Stimulated activated naive B cell treated with anti-CD40 and anti-IgM and Interleukin-4, amounts not matched to agents 10 μg/mL and 1 μg/mL and 100 μg/mL, for 72 hours (primary cell): ENCODE data around the gene TRAK2.
A peak's percentile ranks its signal among the peaks of the same experiment; 100 is the strongest.
"Not testable (repeated sequence)": the region's sequence is repeated elsewhere in the genome, so short reads cannot be mapped to it uniquely, and the experiment has no call there.

Source experiments
- ATAC-seq, 2 donors: fragments of 150-1000 bp; cut with Tn5 transposase; replicated peaks; 2 replicates each; pipeline ENCODE4 v1.10.0; 2021; ENCODE audit warnings: moderate library complexity in 1 of 2
- DNase-seq: peaks from one replicate; pipeline ENCODE4 v3.0.0; 2021
- H3K27ac Mint-ChIP-seq: one replicate; pipeline ENCODE4 v1.8.0; 2022; ENCODE audit warnings: mild to moderate bottlenecking, mixed read lengths
- H3K27me3 Mint-ChIP-seq, 2 donors: one replicate each; pipeline ENCODE4 v1.8.0; 2022; ENCODE audit warnings: mixed read lengths in 2 of 2
- H3K36me3 Mint-ChIP-seq, 2 donors: one replicate each; pipeline ENCODE4 v1.8.0; 2022; ENCODE audit warnings: mixed read lengths in 2 of 2, mild to moderate bottlenecking in 1 of 2
- H3K4me1 Mint-ChIP-seq, 2 donors: one replicate each; pipeline ENCODE4 v1.8.0; 2022; ENCODE audit warnings: mixed read lengths in 2 of 2, mild to moderate bottlenecking in 1 of 2
- H3K4me3 Mint-ChIP-seq, 2 donors: one replicate each; pipeline ENCODE4 v1.8.0; 2022; ENCODE audit warnings: mild to moderate bottlenecking in 2 of 2, mixed read lengths in 2 of 2, moderate library complexity in 1 of 2
- H3K9me3 Mint-ChIP-seq, 2 donors: one replicate each; pipeline ENCODE4 v1.8.0; 2022; ENCODE audit warnings: mixed read lengths in 2 of 2, mild to moderate bottlenecking in 1 of 2

Gene TRAK2

DNA sequence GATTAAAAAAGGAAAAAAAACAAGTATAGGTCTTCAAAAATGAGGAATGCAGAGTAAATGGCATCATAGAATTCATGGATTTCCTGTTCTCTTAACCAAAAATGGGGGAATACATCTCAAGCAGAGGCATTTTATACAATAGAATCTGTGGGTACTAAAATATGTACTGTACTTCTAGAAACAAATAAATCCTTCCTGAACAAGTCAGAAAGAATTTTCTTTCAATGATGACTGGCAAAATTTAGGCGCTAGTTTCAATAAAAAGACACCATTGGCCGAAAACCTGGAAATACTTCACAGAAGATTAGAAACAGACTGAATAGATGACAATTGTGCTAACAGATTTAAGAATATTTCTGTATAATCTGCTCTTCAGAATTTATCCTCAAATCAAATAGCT, 15.1 kb downstream of the TRAK2 start:
- Mint-ChIP-seq H3K36me3 (peaks cover 14 to 24% of the 10 kb centered on the region in 2 donors), H3K27ac (peak overlapping the region; percentile 51), H3K9me3 (no peaks in the 10 kb centered on the region), H3K4me3 (no peak overlapping the region), H3K27me3 (no peaks in the 10 kb centered on the region), H3K4me1 (peaks cover 21 to 57% of the 10 kb centered on the region in 2 donors)
- ATAC-seq (no peak), DNase-seq (no peak)

DNA sequence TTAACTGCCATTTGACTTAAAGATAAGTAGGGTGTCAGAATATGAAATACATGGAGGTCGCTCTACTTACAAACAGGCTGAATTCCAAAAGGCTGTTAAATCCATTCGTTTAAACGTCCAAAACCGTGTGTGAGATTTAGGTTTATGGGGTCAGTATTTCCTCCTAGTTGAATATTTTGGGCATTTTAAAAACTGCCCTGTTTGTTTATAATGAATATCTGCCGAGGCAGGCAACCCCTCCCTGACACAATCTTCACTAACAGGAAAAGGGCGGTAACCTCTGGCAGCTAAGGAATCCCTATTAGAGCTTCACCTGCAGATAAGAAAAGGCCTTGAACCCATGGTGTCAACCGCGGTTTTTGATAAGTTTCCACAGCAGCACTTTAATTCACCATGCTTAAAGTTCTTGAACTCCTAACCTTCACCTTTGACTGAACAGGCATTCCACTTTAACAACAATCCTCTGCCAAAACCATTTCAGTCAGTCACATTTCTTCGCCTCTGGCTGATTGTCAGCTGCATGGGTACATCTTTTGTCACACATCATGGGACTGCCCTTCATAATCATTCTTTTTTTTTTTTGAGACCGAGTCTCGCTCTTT, 17.8 kb downstream of the TRAK2 start:
- peaks cover 13 to 49% of the 10 kb centered on the region in 2 donors for H3K4me1 Mint-ChIP-seq
- no peak overlapping the region for H3K4me3 Mint-ChIP-seq
- H3K27ac Mint-ChIP-seq: no peak overlapping the region
- ATAC-seq (no peak), DNase-seq (no peak)
- peaks cover 0 to 2% of the 10 kb centered on the region in 2 donors for H3K9me3 Mint-ChIP-seq
- H3K27me3 Mint-ChIP-seq: no peaks in the 10 kb centered on the region
- H3K36me3 Mint-ChIP-seq: peaks cover 28 to 33% of the 10 kb centered on the region in 2 donors

DNA sequence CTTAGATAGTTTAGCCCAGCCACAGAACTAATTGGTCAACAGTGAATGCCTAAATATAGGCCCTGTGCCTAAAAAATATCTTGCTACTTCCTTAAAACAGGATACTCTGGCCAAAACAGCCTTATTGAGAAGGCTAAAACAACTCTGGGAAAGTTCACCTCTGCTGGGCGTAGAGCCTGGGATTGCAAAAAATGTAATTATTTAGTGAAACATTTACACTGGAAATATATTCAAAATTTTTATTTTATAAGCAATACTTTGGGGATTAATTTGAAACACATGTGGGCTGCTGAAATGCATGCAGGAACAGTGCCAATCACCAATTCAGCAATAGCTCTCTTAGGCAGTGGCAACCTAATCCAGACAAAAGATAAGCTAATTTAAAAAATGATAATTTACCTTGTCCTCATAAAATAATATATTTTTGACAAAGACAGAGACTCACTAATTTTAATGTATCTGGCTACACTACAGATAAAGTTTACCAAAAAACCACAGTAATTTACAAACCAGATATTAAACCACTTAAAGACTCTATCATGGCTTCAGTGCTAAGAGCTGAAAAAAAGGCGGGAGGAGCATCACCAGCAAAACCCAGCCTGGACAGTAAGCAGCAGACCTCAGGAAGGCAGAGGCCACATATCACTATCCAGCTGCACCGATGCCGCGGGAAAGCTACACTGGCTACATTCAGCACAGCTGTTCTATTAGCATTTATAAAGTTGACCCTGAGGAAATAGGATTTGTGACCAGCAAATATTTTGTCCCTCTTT, 18.5 kb downstream of the TRAK2 start:
- Mint-ChIP-seq H3K4me1 (peaks cover 10 to 42% of the 10 kb centered on the region in 2 donors), H3K27me3 (no peaks in the 10 kb centered on the region), H3K4me3 (no peak overlapping the region), H3K9me3 (peaks cover 0 to 5% of the 10 kb centered on the region in 2 donors), H3K36me3 (peaks cover 28 to 36% of the 10 kb centered on the region in 2 donors), H3K27ac (no peak overlapping the region)
- DNase-seq: no peak
- ATAC-seq: no peak

DNA sequence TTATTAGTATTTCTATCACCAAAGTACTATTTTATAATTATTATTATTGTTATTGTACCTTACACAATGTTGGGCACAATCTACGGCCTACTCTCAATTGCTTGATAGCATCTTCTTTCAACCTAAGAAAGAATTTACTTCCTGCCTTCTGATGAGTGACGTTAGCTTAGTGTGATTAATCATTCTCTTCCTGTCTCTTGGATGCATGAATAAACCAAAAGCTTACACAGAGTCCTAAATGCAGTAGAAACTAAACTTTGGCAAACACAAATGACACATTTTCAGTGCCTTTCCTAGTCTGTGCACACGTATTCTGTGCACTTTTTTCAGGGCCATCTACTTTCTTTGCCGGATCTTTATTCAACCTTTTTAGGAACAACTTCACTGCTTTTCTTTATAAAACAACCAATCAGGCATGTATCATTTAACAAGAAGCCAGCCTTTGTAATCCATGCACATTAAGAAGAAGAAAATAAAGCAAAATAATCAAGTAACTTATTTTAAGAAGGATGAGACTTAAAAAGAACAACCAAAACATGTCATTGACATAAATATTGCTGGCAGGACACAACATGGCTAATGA, 19.1 kb downstream of the TRAK2 start:
- ATAC-seq: peak; percentile 73
- H3K27me3 Mint-ChIP-seq: no peaks in the 10 kb centered on the region
- peaks cover 0 to 5% of the 10 kb centered on the region in 2 donors for H3K9me3 Mint-ChIP-seq
- peaks cover 24 to 32% of the 10 kb centered on the region in 2 donors for H3K36me3 Mint-ChIP-seq
- H3K4me3 Mint-ChIP-seq: no peak overlapping the region
- no peak for DNase-seq
- H3K27ac Mint-ChIP-seq: no peak overlapping the region
- H3K4me1 Mint-ChIP-seq: peaks cover 5 to 36% of the 10 kb centered on the region in 2 donors

DNA sequence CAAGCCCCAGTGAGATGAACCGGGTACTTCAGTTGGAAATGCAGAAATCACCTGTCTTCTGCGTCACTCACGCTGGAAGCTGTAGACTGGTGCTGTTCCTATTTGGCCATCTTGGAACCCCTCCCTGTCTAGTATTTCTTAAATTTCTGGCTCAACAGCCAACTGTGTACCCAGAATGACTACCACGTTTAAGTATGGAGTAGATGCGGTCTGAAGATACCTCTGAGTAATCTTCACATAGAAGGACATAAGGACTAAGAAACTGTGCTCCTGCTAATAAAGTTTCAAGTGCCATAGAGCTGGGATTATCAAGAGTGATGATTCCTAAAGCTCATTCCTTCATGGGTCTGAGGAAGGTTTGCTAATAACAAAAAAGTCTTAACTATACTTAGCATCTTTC, 20.4 kb downstream of the TRAK2 start:
- no peaks in the 10 kb centered on the region for H3K27me3 Mint-ChIP-seq
- ATAC-seq (no peak), DNase-seq (no peak)
- peaks cover 0 to 5% of the 10 kb centered on the region in 2 donors for H3K9me3 Mint-ChIP-seq
- H3K36me3 Mint-ChIP-seq: peaks cover 24 to 32% of the 10 kb centered on the region in 2 donors
- no peak overlapping the region for H3K27ac Mint-ChIP-seq
- no peak overlapping the region for H3K4me3 Mint-ChIP-seq
- H3K4me1 Mint-ChIP-seq: peaks cover 4 to 33% of the 10 kb centered on the region in 2 donors

DNA sequence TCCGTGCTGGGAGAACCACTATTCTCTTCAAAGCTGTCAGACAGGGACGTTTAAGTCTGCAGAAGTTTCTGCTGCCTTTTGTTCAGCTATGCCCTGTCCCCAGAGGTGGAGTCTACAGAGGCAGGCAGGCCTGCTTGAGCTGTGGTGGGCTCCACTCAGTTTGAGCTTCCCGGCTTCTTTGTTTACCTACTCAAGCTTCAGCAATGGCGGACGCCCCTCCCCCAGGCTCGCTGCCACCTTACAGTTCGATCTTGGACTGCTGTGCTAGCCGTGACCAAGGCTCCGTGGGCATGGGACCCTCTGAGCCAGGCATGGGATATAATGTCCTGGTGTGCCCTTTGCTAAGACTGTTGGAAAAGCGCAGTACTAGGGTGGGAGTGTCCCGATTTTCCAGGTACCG, 20.9 kb downstream of the TRAK2 start:
- ATAC-seq, H3K27me3 Mint-ChIP-seq, DNase-seq, H3K4me3 Mint-ChIP-seq, H3K9me3 Mint-ChIP-seq: not testable (repeated sequence)
- Mint-ChIP-seq H3K27ac (peak overlapping the region; percentile 56), H3K4me1 (peaks cover 4 to 38% of the 10 kb centered on the region in 2 donors), H3K36me3 (peaks cover 24 to 32% of the 10 kb centered on the region in 2 donors)

DNA sequence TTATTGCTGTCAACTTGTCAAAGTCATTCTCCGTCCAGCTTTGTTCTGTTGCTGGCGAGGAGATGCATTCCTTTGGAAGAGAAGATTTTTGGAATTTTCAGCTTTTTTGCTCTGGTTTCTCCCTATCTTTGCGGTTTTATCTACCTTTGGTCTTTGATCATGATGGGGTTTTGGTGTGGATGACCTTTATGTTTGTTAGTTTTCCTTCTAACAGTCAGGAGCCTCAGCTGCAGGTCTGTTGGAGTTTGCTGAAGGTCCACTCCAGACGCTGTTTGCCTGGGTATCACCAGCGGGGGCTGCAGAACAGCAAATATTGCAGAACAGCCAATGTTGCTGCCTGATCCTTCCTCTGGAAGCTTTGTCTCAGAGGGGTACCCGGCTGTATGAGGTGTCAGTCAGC, 21.4 kb downstream of the TRAK2 start:
- not testable (repeated sequence) for H3K9me3 Mint-ChIP-seq, H3K27me3 Mint-ChIP-seq, DNase-seq, H3K27ac Mint-ChIP-seq, ATAC-seq, H3K4me3 Mint-ChIP-seq
- peaks cover 4 to 40% of the 10 kb centered on the region in 2 donors for H3K4me1 Mint-ChIP-seq
- peaks cover 24 to 32% of the 10 kb centered on the region in 2 donors for H3K36me3 Mint-ChIP-seq

DNA sequence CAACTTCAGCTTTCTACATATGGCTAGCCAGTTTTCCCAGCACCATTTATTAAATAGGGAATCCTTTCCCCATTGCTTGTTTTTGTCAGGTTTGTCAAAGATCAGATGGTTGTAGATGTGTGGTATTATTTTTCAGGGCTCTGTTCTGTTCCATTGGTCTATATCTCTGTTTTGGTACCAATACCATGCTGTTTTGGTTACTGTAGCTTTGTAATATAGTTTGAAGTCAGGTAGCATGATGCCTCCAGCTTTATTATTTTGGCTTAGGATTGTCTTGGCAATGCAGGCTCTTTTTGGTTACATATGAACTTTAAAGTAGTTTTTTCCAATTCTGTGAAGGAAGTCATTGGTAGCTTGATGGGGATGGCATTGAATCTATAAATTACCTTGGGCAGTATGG, 22.9 kb downstream of the TRAK2 start:
- H3K9me3 Mint-ChIP-seq, DNase-seq, H3K4me3 Mint-ChIP-seq, H3K27ac Mint-ChIP-seq, ATAC-seq, H3K27me3 Mint-ChIP-seq: not testable (repeated sequence)
- H3K36me3 Mint-ChIP-seq: peaks cover 22 to 29% of the 10 kb centered on the region in 2 donors
- H3K4me1 Mint-ChIP-seq: peaks cover 7 to 37% of the 10 kb centered on the region in 2 donors

DNA sequence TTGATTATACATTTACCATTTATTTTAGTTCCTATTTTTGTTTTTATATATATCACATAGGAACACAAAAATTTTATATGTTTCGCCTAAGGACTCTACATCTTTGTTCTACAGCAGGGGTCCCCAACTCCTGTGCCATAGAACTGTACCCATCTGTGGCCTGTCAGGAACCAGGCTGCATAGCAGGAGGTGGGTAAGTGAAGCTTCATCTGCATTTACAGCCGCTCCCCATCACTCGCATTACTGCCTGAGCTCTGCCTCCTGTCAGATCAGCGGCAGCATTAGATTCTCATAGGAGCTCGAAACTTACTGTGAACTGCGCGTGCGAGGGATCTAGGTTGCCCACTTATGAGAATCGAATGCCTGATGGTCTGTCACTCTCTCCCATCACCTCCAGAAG, 25.3 kb downstream of the TRAK2 start:
- H3K4me1 Mint-ChIP-seq: peaks cover 11 to 42% of the 10 kb centered on the region in 2 donors
- H3K4me3 Mint-ChIP-seq: no peak overlapping the region
- no peak overlapping the region for H3K27ac Mint-ChIP-seq
- ATAC-seq: no peak
- H3K27me3 Mint-ChIP-seq: no peaks in the 10 kb centered on the region
- DNase-seq: no peak
- H3K36me3 Mint-ChIP-seq: peaks cover 16 to 26% of the 10 kb centered on the region in 2 donors
- peaks cover 0 to 5% of the 10 kb centered on the region in 2 donors for H3K9me3 Mint-ChIP-seq

DNA sequence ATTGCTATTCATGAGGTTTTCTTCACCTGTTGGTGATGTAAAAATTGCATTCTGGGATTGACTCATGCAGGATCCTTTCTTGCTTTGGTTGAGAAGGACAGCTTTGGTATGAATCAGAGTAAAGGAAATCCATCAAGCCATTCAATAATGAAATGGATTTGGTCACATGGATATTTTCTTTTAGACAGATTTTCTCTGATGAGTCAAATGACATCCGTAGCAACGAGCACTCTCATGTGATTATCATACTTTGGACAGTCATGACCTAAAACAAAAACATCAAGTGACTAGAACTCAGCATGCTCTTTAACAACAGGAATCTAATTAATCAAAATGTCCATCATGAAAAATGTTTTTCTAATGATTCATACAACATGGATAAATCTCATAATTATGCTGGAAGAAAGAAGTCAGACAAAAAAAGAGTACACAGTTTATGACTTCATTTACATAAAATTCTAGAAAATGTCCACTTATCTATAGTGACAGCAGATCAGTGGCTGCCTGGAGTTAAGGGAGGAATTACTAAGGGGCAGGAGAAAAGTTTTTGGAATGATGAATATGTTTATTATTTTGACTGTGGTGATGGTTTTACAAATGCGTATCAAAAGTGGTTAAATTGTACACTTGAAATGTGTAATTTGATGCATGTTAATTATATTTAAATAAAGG, 30.7 kb downstream of the TRAK2 start:
- Mint-ChIP-seq H3K4me1 (peaks cover 21 to 58% of the 10 kb centered on the region in 2 donors), H3K4me3 (no peak overlapping the region), H3K27me3 (no peaks in the 10 kb centered on the region), H3K27ac (peak overlapping the region; percentile 72), H3K9me3 (no peaks in the 10 kb centered on the region), H3K36me3 (peaks cover 10 to 32% of the 10 kb centered on the region in 2 donors)
- DNase-seq (no peak), ATAC-seq (peak in 1 of 2 donors; percentile 69)

DNA sequence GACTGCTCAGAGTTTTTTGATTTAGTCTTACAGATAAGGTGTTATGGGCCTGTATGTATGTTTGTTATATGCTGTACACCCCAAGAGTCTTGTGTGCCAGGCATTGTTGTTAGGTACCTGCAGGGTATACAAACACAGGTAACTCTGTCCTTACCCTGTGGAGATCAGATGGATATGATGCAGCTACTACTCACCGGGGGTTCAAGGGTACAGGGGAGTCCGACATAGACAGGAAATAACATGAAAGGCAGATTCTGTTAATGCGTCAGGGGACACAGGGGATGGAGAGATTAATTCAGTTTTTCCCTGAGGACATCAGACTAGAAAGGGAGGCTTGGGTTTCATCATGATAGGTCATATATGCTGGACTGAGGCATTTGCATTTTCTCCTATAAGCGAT, 31.3 kb downstream of the TRAK2 start:
- Mint-ChIP-seq H3K4me1 (peaks cover 21 to 54% of the 10 kb centered on the region in 2 donors), H3K9me3 (no peaks in the 10 kb centered on the region), H3K4me3 (no peak overlapping the region), H3K27me3 (no peaks in the 10 kb centered on the region), H3K27ac (peak overlapping the region; percentile 28), H3K36me3 (peaks cover 10 to 32% of the 10 kb centered on the region in 2 donors)
- ATAC-seq (no peak), DNase-seq (no peak)

DNA sequence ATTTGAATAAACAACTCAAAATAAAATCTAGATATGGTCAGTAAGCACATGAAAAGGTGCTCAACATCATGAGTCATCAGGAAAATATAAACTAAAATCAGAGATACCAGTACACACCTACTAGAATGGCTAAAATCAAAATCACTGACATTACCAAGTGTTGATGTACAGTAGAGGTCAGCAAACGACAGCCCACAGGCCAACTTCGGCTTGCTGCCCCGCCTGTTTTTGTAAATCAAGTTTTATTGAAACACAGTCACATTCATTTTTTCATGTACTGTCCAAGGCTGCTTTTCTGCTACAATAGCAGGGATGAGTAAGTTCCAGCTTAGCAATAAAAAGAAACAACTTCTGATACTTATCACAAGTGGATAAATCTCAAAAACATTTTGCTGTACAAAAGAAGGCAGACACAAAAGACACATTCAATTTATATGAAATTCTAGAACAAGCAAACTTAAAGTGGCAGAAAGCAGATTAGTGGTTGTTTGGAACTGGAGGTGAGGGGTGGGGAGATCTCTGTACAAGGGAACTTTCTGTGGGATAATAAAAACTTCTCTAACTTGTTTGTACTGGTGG, 32.1 kb downstream of the TRAK2 start:
- peaks cover 10 to 32% of the 10 kb centered on the region in 2 donors for H3K36me3 Mint-ChIP-seq
- no peaks in the 10 kb centered on the region for H3K9me3 Mint-ChIP-seq
- DNase-seq (no peak), ATAC-seq (no peak)
- H3K4me3 Mint-ChIP-seq: no peak overlapping the region
- no peak overlapping the region for H3K27ac Mint-ChIP-seq
- H3K4me1 Mint-ChIP-seq: peaks cover 21 to 52% of the 10 kb centered on the region in 2 donors
- no peaks in the 10 kb centered on the region for H3K27me3 Mint-ChIP-seq

DNA sequence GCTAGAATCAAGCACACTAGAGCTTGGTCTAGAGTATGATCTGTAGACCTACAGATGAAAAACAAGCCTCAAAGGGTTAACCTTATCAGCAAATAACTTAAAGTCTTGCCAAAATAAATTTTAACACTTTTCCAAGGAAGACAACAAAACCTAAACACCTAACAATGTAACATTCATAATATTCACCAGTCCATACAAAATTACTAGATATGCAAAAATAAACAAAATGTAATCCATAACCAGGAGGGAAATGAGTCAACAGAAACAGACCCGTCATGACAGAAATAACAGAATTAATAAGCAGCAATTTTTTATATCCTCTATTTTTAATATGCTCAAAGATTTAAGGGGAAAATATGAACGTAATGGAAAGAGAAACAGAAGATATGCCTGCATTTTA, 36.1 kb downstream of the TRAK2 start:
- H3K4me3 Mint-ChIP-seq: no peak overlapping the region
- peaks cover 20 to 42% of the 10 kb centered on the region in 2 donors for H3K36me3 Mint-ChIP-seq
- ATAC-seq (no peak), DNase-seq (no peak)
- no peaks in the 10 kb centered on the region for H3K27me3 Mint-ChIP-seq
- H3K27ac Mint-ChIP-seq: no peak overlapping the region
- H3K9me3 Mint-ChIP-seq: peaks cover 0 to 4% of the 10 kb centered on the region in 2 donors
- H3K4me1 Mint-ChIP-seq: peaks cover 16 to 22% of the 10 kb centered on the region in 2 donors
